WTC11 (cell line): ENCODE measurements around the gene RABL6.

Experiments
- CTCF ChIP-seq: fragments of 200-600 bp; IDR thresholded peaks from 2 replicates; pipeline ENCODE4 v1.8.0; 2022; ENCODE audit warnings: antibody characterized with exemption
- E2F4 ChIP-seq: sonication (generic); formaldehyde crosslinking; IDR thresholded peaks from 2 replicates; pipeline ENCODE4 v1.8.1; 2022; ENCODE audit warnings: low read depth, mild to moderate bottlenecking, moderate library complexity, missing genetic modification reagents, borderline replicate concordance
- ERG ChIP-seq: fragments of 250-450 bp; sonication (Bioruptor Pico); IDR thresholded peaks from 2 replicates; pipeline ENCODE4 v1.8.0; 2021; ENCODE audit warnings: mild to moderate bottlenecking
- FOXJ3 ChIP-seq: sonication (generic); formaldehyde crosslinking; IDR thresholded peaks from 2 replicates; pipeline ENCODE4 v1.9.0; 2021; ENCODE audit warnings: missing genetic modification reagents, mild to moderate bottlenecking, borderline replicate concordance
- GABPB1 ChIP-seq: sonication (generic); formaldehyde crosslinking; IDR thresholded peaks from 2 replicates; pipeline ENCODE4 v1.8.1; 2023; ENCODE audit warnings: mild to moderate bottlenecking, missing genetic modification reagents
- HMGA2 ChIP-seq: fragments of 250-450 bp; sonication (Bioruptor Pico); IDR thresholded peaks from 2 replicates; pipeline ENCODE4 v1.4.0; 2021; ENCODE audit warnings: mild to moderate bottlenecking, moderate library complexity
- MAX ChIP-seq: sonication (generic); formaldehyde crosslinking; IDR thresholded peaks from 2 replicates; pipeline ENCODE4 v1.8.0; 2022; ENCODE audit warnings: mild to moderate bottlenecking, missing genetic modification reagents
- NFYB ChIP-seq: sonication (generic); formaldehyde crosslinking; conservative IDR thresholded peaks from 2 replicates; pipeline ENCODE4 v1.8.0; 2022; ENCODE audit warnings: low read depth, missing genetic modification reagents
- NR1H2 ChIP-seq: sonication (generic); formaldehyde crosslinking; IDR thresholded peaks from 2 replicates; pipeline ENCODE4 v1.9.0; 2021; ENCODE audit warnings: mild to moderate bottlenecking, moderate library complexity, missing genetic modification reagents
- ZMAT4 ChIP-seq: fragments of 250-450 bp; sonication (Bioruptor Pico); IDR thresholded peaks from 2 replicates; pipeline ENCODE4 v1.9.0; 2021; ENCODE audit warnings: mild to moderate bottlenecking
- ZNF232 ChIP-seq: sonication (generic); formaldehyde crosslinking; IDR thresholded peaks from 2 replicates; pipeline ENCODE4 v1.8.0; 2022; ENCODE audit warnings: mild to moderate bottlenecking, missing genetic modification reagents
- ZNF423 ChIP-seq: fragments of 250-450 bp; sonication (Bioruptor Pico); IDR thresholded peaks from 2 replicates; pipeline ENCODE4 v2.1.2; 2022; ENCODE audit warnings: mild to moderate bottlenecking, moderate library complexity

GRCh38 chr9:136860529-136860928 is 52.8 kb downstream of the RABL6 start:
- no peak for TF ChIP-seq HMGA2 (CRISPR knock-in tag)
- no peak for TF ChIP-seq CTCF
- no peak for TF ChIP-seq ERG (CRISPR knock-in tag)
- no peak for TF ChIP-seq FOXJ3 (CRISPR knock-in tag)
- TF ChIP-seq NR1H2: no peak
- TF ChIP-seq MAX: no peak
- TF ChIP-seq ZNF423 (CRISPR knock-in tag): no peak
- TF ChIP-seq ZNF232 (CRISPR knock-in tag): no peak
- TF ChIP-seq NFYB: no peak
- no peak for TF ChIP-seq E2F4
- no peak for TF ChIP-seq GABPB1 (CRISPR knock-in tag)
- no peak for TF ChIP-seq ZMAT4
